HepG2 (cell line): ENCODE results near the gene TJP3. TPM values are rescaled to one million over a fixed set of nuclear protein-coding genes. Genes with fewer than 3 reads are reported as not detected.

Source experiments
- ELF4 ChIP-seq: sonication (generic); formaldehyde crosslinking; IDR thresholded peaks from 2 replicates; pipeline ENCODE4 v1.5.0; 2020; ENCODE audit warnings: missing genetic modification reagents, mild to moderate bottlenecking, moderate library complexity, borderline replicate concordance
- HMG20B ChIP-seq: conservative IDR thresholded peaks from 2 replicates; pipeline ENCODE4 v1.6.1; 2016; ENCODE audit warnings: missing genetic modification reagents, missing compliant biosample characterization
- NCOA2 ChIP-seq: sonication (generic); formaldehyde crosslinking; IDR thresholded peaks from 2 replicates; pipeline ENCODE4 v1.8.0; 2022; ENCODE audit warnings: inconsistent platforms
- NFKB2 ChIP-seq: sonication (generic); formaldehyde crosslinking; IDR thresholded peaks from 2 replicates; pipeline ENCODE4 v1.4.0; 2020; ENCODE audit warnings: missing genetic modification reagents, borderline replicate concordance
- PCBP1 ChIP-seq: fragments of 200-400 bp; formaldehyde crosslinking; IDR thresholded peaks from 2 replicates; pipeline ENCODE4 v1.6.1; 2017; ENCODE audit warnings: mild to moderate bottlenecking, low read depth, low read length, borderline replicate concordance
- RFX5 ChIP-seq: IDR thresholded peaks from 2 replicates; pipeline ENCODE4 v1.6.1; 2011; ENCODE audit warnings: low read depth, low read length, improper control_type of control experiment
- SKI ChIP-seq: fragments of 450-650 bp; IDR thresholded peaks from one replicate; pipeline ENCODE4 v1.6.1; 2018; ENCODE audit warnings: mild to moderate bottlenecking; ENCODE audit not compliant: partially characterized antibody
- SP2 ChIP-seq: sonication (generic); formaldehyde crosslinking; IDR thresholded peaks from 2 replicates; pipeline ENCODE4 v1.5.1; 2020; ENCODE audit warnings: mild to moderate bottlenecking, missing genetic modification reagents
- SPEN ChIP-seq: sonication (generic); formaldehyde crosslinking; IDR thresholded peaks from 2 replicates; pipeline ENCODE4 v1.5.1; 2020; ENCODE audit warnings: low read depth, mild to moderate bottlenecking, missing genetic modification reagents
- ZFY ChIP-seq: sonication (generic); formaldehyde crosslinking; IDR thresholded peaks from 2 replicates; pipeline ENCODE4 v1.4.0; 2020; ENCODE audit warnings: missing genetic modification reagents
- ZKSCAN1 ChIP-seq: fragments of 150-350 bp; IDR thresholded peaks from 2 replicates; pipeline ENCODE4 v1.6.1; 2014; ENCODE audit warnings: low read length
- ZKSCAN8 ChIP-seq: IDR thresholded peaks from 2 replicates; pipeline ENCODE4 v1.6.1; 2016; ENCODE audit warnings: borderline replicate concordance, missing genetic modification reagents, missing compliant biosample characterization
- ZMYM3 ChIP-seq: sonication (generic); formaldehyde crosslinking; IDR thresholded peaks from 2 replicates; pipeline ENCODE4 v1.5.1; 2020; ENCODE audit warnings: mild to moderate bottlenecking, missing genetic modification reagents
- ZNF652 ChIP-seq: IDR thresholded peaks from 2 replicates; pipeline ENCODE4 v1.6.1; 2016; ENCODE audit warnings: low read depth, borderline replicate concordance
- ZNF781 ChIP-seq: sonication (generic); formaldehyde crosslinking; IDR thresholded peaks from 2 replicates; pipeline ENCODE4 v1.5.1; 2020; ENCODE audit warnings: borderline replicate concordance, mild to moderate bottlenecking, missing genetic modification reagents; ENCODE audit errors: not compliant biosample characterization
- polyA plus RNA-seq, 8 experiments: library from polyadenylated mRNA; depleted of rRNA in 3 of 8; stranded (reverse) in 7 of 8; unstranded in 1 of 8; fragments of >200 nt; fragmentation: Illumina TruSeq in 4 of 8; extraction: Trizol in 4 of 8; gene quantifications; 2 replicates each; pipeline versions ENCODE4 v1.2.1 to v1.2.3, GENCODE V29; 2011 to 2016; ENCODE audit warnings: low read depth in 4 of 8, missing spikeins in 1 of 8, mixed read lengths in 1 of 8; ENCODE audit not compliant: insufficient read depth in 1 of 8
- total RNA-seq, 5 experiments: library from RNA; depleted of rRNA; stranded (reverse); fragments of >200 nt; fragmentation: Illumina TruSeq; extraction: Trizol; gene quantifications; 2 replicates each; pipeline ENCODE4 v1.2.3, GENCODE V29; 2016; ENCODE audit warnings: low read depth in 1 of 5
- TF ChIP-seq, protein P1 (sequence below): sonication (generic); formaldehyde crosslinking; IDR thresholded peaks from 2 replicates; pipeline ENCODE4 v1.4.0; 2020; ENCODE audit warnings: missing genetic modification reagents, mild to moderate bottlenecking, borderline replicate concordance
- TF ChIP-seq, protein P2 (sequence below): sonication (generic); formaldehyde crosslinking; conservative IDR thresholded peaks from 2 replicates; pipeline ENCODE4 v1.4.0; 2020; ENCODE audit warnings: missing genetic modification reagents
- TF ChIP-seq, protein P3 (sequence below): sonication (generic); formaldehyde crosslinking; IDR thresholded peaks from 2 replicates; pipeline ENCODE4 v1.9.0; 2021; ENCODE audit warnings: missing genetic modification reagents, borderline replicate concordance
- TF ChIP-seq, protein P4 (sequence below): sonication (generic); formaldehyde crosslinking; IDR thresholded peaks from 2 replicates; pipeline ENCODE4 v1.4.0; 2020; ENCODE audit warnings: mild to moderate bottlenecking, missing genetic modification reagents
- TF ChIP-seq, protein P5 (sequence below): conservative IDR thresholded peaks from 2 replicates; pipeline ENCODE4 v1.6.1; 2018; ENCODE audit warnings: missing genetic modification reagents

TJP3 gene
- total and polyA plus RNA-seq, 2 of the 13 experiments (the other 11 are each of a cell fraction or from before 2014, with no cell fraction given), result 2.3 to 21.5 TPM

DNA sequence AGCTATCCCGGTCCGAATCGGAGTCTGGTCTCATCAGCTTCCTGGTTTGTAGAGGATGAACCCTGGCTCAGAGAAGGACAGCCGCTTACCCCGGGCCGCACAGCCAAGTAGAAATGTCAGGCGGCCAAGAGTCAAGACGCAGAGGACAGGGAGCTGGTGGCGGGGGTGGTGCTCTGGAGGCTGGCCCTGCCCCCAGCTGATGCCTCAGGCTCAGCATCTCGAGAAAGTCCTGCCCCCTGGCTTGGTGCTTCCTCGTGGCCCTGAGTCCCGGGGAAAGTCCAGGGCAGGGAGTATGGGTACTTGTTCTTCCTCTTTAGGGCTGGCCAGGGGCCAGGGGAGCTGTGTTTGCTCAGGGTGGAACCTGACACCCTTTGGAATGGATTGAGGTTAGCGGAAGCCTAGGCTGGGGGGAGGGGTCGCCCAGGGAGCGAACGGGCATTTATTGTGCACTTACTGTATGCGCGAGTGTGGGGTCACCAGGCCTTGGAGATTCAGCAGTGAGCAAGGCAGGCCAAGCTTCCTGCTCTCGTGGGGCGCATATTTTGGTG lies 2.2 kb downstream of the TJP3 start (continued):
- TF ChIP-seq, protein P1, sequence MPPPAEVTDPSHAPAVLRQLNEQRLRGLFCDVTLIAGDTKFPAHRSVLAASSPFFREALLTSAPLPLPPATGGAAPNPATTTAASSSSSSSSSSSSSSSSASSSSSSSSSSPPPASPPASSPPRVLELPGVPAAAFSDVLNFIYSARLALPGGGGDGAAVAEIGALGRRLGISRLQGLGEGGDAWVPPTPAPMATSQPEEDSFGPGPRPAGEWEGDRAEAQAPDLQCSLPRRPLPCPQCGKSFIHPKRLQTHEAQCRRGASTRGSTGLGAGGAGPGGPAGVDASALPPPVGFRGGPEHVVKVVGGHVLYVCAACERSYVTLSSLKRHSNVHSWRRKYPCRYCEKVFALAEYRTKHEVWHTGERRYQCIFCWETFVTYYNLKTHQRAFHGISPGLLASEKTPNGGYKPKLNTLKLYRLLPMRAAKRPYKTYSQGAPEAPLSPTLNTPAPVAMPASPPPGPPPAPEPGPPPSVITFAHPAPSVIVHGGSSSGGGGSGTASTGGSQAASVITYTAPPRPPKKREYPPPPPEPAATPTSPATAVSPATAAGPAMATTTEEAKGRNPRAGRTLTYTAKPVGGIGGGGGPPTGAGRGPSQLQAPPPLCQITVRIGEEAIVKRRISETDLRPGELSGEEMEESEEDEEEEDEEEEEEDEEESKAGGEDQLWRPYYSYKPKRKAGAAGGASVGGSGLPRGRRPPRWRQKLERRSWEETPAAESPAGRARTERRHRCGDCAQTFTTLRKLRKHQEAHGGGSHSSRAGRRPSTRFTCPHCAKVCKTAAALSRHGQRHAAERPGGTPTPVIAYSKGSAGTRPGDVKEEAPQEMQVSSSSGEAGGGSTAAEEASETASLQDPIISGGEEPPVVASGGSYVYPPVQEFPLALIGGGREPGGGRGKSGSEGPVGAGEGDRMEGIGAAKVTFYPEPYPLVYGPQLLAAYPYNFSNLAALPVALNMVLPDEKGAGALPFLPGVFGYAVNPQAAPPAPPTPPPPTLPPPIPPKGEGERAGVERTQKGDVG (CRISPR knock-in tag), result peak; percentile 84
- TF ChIP-seq PCBP1 (peak; percentile 78; the same call in 1 of the 2 replicates), ELF4 (CRISPR knock-in tag) (no peak; the same call in 1 of the 2 replicates), ZFY (CRISPR knock-in tag) (peak; percentile 32; the same call in 1 of the 2 replicates), NCOA2 (CRISPR knock-in tag) (peak; percentile 79), RFX5 (no peak), ZNF652 (CRISPR knock-in tag) (peak; percentile 64; the same call in 1 of the 2 replicates), SKI (no peak), ZNF781 (CRISPR knock-in tag) (no peak), SP2 (CRISPR knock-in tag) (no peak), SPEN (CRISPR knock-in tag) (0 out of 2 replicates have a peak, but pooled peaks have one; percentile 50), NFKB2 (peak; percentile 56; the same call in 1 of the 2 replicates), ZKSCAN1 (0 out of 2 replicates have a peak, but pooled peaks have one; percentile 23), ZKSCAN8 (peak; percentile 100), HMG20B (CRISPR knock-in tag) (peak; percentile 68; the same call in 1 of the 2 replicates), ZMYM3 (peak; percentile 99)
- TF ChIP-seq, protein P2, sequence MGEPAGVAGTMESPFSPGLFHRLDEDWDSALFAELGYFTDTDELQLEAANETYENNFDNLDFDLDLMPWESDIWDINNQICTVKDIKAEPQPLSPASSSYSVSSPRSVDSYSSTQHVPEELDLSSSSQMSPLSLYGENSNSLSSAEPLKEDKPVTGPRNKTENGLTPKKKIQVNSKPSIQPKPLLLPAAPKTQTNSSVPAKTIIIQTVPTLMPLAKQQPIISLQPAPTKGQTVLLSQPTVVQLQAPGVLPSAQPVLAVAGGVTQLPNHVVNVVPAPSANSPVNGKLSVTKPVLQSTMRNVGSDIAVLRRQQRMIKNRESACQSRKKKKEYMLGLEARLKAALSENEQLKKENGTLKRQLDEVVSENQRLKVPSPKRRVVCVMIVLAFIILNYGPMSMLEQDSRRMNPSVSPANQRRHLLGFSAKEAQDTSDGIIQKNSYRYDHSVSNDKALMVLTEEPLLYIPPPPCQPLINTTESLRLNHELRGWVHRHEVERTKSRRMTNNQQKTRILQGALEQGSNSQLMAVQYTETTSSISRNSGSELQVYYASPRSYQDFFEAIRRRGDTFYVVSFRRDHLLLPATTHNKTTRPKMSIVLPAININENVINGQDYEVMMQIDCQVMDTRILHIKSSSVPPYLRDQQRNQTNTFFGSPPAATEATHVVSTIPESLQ, result no peak
- TF ChIP-seq, protein P3, sequence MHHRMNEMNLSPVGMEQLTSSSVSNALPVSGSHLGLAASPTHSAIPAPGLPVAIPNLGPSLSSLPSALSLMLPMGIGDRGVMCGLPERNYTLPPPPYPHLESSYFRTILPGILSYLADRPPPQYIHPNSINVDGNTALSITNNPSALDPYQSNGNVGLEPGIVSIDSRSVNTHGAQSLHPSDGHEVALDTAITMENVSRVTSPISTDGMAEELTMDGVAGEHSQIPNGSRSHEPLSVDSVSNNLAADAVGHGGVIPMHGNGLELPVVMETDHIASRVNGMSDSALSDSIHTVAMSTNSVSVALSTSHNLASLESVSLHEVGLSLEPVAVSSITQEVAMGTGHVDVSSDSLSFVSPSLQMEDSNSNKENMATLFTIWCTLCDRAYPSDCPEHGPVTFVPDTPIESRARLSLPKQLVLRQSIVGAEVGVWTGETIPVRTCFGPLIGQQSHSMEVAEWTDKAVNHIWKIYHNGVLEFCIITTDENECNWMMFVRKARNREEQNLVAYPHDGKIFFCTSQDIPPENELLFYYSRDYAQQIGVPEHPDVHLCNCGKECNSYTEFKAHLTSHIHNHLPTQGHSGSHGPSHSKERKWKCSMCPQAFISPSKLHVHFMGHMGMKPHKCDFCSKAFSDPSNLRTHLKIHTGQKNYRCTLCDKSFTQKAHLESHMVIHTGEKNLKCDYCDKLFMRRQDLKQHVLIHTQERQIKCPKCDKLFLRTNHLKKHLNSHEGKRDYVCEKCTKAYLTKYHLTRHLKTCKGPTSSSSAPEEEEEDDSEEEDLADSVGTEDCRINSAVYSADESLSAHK (CRISPR knock-in tag), result no peak
- TF ChIP-seq, protein P4, sequence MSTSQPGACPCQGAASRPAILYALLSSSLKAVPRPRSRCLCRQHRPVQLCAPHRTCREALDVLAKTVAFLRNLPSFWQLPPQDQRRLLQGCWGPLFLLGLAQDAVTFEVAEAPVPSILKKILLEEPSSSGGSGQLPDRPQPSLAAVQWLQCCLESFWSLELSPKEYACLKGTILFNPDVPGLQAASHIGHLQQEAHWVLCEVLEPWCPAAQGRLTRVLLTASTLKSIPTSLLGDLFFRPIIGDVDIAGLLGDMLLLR, result 0 out of 2 replicates have a peak, but pooled peaks have one; percentile 44
- TF ChIP-seq, protein P5, sequence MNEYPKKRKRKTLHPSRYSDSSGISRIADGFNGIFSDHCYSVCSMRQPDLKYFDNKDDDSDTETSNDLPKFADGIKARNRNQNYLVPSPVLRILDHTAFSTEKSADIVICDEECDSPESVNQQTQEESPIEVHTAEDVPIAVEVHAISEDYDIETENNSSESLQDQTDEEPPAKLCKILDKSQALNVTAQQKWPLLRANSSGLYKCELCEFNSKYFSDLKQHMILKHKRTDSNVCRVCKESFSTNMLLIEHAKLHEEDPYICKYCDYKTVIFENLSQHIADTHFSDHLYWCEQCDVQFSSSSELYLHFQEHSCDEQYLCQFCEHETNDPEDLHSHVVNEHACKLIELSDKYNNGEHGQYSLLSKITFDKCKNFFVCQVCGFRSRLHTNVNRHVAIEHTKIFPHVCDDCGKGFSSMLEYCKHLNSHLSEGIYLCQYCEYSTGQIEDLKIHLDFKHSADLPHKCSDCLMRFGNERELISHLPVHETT (CRISPR knock-in tag), result 0 out of 2 replicates have a peak, but pooled peaks have one; percentile 56
